Neural progenitor cell (in vitro differentiated cells): ENCODE data around the gene YEATS4. TPM values are rescaled to one million over a fixed set of nuclear protein-coding genes. Genes with fewer than 3 reads are reported as not detected.

Experiments
- DNase-seq: peaks from one replicate; pipeline ENCODE4 v3.0.0-alpha.2; 2016; ENCODE audit warnings: low spot score
- H2AFZ ChIP-seq: fragments of 200-600 bp; sonication (generic); replicated peaks from 2 replicates; pipeline ENCODE4 v1.6.1; 2016; ENCODE audit warnings: antibody characterized with exemption
- H3F3A ChIP-seq: fragments of 200-600 bp; sonication (generic); 2 replicates; pipeline ENCODE4 v1.6.1; 2016; ENCODE audit warnings: antibody characterized with exemption, low read depth
- H3K27ac ChIP-seq: fragments of 200-600 bp; sonication (generic); 2 replicates; pipeline ENCODE4 v1.5.1; 2016; ENCODE audit warnings: mild to moderate bottlenecking
- H3K27me3 ChIP-seq: fragments of 200-600 bp; sonication (generic); 2 replicates; pipeline ENCODE4 v1.6.1; 2016; ENCODE audit warnings: mild to moderate bottlenecking, moderate library complexity
- H3K36me3 ChIP-seq: fragments of 200-600 bp; sonication (generic); 2 replicates; pipeline ENCODE4 v1.5.1; 2016
- H3K4me1 ChIP-seq: fragments of 200-600 bp; sonication (generic); 2 replicates; pipeline ENCODE4 v1.6.1; 2016; ENCODE audit warnings: mixed run types
- H3K4me2 ChIP-seq: fragments of 200-600 bp; sonication (generic); 2 replicates; pipeline ENCODE4 v1.6.1; 2016
- H3K4me3 ChIP-seq: fragments of 200-600 bp; sonication (generic); 2 replicates; pipeline ENCODE4 v1.5.1; 2016
- H3K79me2 ChIP-seq: fragments of 200-600 bp; sonication (generic); 2 replicates; pipeline ENCODE4 v1.6.1; 2016; ENCODE audit warnings: low read depth
- H3K9ac ChIP-seq: fragments of 200-600 bp; sonication (generic); 2 replicates; pipeline ENCODE4 v1.6.1; 2016
- H3K9me3 ChIP-seq: fragments of 200-600 bp; sonication (generic); 2 replicates; pipeline ENCODE4 v1.5.1; 2016; ENCODE audit warnings: low read depth
- H4K20me1 ChIP-seq: fragments of 200-600 bp; sonication (generic); 2 replicates; pipeline ENCODE4 v1.6.1; 2016; ENCODE audit warnings: low read depth
- H3K27ac Mint-ChIP-seq: 3 replicates; pipeline ENCODE4 v1.8.0; 2021; ENCODE audit warnings: mixed read lengths
- H3K27me3 Mint-ChIP-seq: 2 replicates; pipeline ENCODE4 v1.8.0; 2022; ENCODE audit warnings: low read depth, mild to moderate bottlenecking, inconsistent platforms, moderate library complexity, mixed read lengths; ENCODE audit not compliant: insufficient read depth
- H3K36me3 Mint-ChIP-seq: 3 replicates; pipeline ENCODE4 v1.8.0; 2021; ENCODE audit warnings: mixed read lengths
- H3K4me1 Mint-ChIP-seq: 3 replicates; pipeline ENCODE4 v1.8.0; 2021; ENCODE audit warnings: mixed read lengths
- H3K4me3 Mint-ChIP-seq: 3 replicates; pipeline ENCODE4 v1.8.0; 2021; ENCODE audit warnings: mild to moderate bottlenecking, moderate library complexity, mixed read lengths
- H3K9me3 Mint-ChIP-seq: 3 replicates; pipeline ENCODE4 v1.8.0; 2020; ENCODE audit warnings: mixed read lengths
- EZH2 ChIP-seq: fragments of 200-600 bp; sonication (generic); IDR thresholded peaks from 2 replicates; pipeline ENCODE4 v1.6.1; 2017; ENCODE audit warnings: antibody characterized with exemption, mild to moderate bottlenecking, moderate library complexity
- EZH2phosphoT487 ChIP-seq: fragments of 200-600 bp; sonication (generic); IDR thresholded peaks from 2 replicates; pipeline ENCODE4 v1.6.1; 2017; ENCODE audit warnings: antibody characterized with exemption
- total RNA-seq: library from RNA; depleted of rRNA; stranded (reverse); fragments of >200 nt; gene quantifications from 2 replicates; pipeline ENCODE4 v1.2.3, GENCODE V29; 2015; ENCODE audit warnings: low replicate concordance
- TF ChIP-seq, protein P1 (sequence below): fragments of 200-600 bp; sonication (generic); IDR thresholded peaks from 2 replicates; pipeline ENCODE4 v1.5.1; 2017; ENCODE audit warnings: antibody characterized with exemption, mild to moderate bottlenecking

The YEATS4 gene
- total RNA-seq, 1 donor from 2014 or later, result 159 TPM

DNA sequence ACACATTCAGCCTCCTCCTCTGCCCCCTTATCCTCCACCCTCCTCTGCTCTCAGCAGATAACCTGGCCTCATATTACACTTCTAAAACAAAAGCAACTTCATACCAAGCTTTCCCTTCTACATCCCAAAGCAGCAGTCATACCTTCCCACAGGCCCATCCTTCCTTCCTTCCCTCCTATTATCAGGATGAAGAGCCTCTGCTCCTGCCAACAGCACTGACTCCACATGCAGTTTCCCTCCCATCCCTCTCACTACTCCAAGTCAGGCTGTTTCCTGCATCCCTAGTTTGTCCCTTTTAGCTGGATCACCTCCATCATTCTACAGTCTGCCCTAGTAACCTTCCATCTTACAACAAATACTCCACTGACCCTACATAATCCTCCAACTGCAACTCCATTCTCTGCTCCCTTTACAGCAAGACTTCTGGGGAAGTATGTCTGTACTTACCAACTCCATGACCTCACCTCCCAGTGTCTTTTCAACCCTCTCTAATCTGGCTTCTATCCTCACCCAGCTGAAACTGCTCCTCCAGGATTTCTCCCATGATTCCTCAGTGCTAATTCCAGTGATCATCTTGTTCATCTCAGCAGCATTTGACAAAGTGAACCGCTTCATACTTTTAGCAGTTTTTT, 4.9 kb upstream of the YEATS4 start:
- no peaks in the 10 kb centered on the region for H3K27me3 ChIP-seq
- no peak overlapping the region for H3K4me2 ChIP-seq
- no peaks in the 10 kb centered on the region for H3K36me3 ChIP-seq
- no peak overlapping the region for H3K4me3 ChIP-seq
- peak; percentile 40 for DNase-seq
- TF ChIP-seq, protein P1, sequence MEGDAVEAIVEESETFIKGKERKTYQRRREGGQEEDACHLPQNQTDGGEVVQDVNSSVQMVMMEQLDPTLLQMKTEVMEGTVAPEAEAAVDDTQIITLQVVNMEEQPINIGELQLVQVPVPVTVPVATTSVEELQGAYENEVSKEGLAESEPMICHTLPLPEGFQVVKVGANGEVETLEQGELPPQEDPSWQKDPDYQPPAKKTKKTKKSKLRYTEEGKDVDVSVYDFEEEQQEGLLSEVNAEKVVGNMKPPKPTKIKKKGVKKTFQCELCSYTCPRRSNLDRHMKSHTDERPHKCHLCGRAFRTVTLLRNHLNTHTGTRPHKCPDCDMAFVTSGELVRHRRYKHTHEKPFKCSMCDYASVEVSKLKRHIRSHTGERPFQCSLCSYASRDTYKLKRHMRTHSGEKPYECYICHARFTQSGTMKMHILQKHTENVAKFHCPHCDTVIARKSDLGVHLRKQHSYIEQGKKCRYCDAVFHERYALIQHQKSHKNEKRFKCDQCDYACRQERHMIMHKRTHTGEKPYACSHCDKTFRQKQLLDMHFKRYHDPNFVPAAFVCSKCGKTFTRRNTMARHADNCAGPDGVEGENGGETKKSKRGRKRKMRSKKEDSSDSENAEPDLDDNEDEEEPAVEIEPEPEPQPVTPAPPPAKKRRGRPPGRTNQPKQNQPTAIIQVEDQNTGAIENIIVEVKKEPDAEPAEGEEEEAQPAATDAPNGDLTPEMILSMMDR, result no peak
- TF ChIP-seq EZH2 (no peak), EZH2phosphoT487 (no peak)
- peaks cover 19% of the 10 kb centered on the region for H3F3A ChIP-seq
- no peaks in the 10 kb centered on the region for H3K9me3 ChIP-seq
- peak overlapping the region; percentile 99 for H2AFZ ChIP-seq
- Mint-ChIP-seq H3K4me1 (peaks cover 22% of the 10 kb centered on the region), H3K27me3 (peaks cover 9% of the 10 kb centered on the region), H3K36me3 (no peaks in the 10 kb centered on the region), H3K9me3 (no peaks in the 10 kb centered on the region), H3K4me3 (no peak overlapping the region), H3K27ac (no peak overlapping the region)
- no peaks in the 10 kb centered on the region for H3K79me2 ChIP-seq
- H3K27ac ChIP-seq, result no peak overlapping the region
- no peak overlapping the region for H3K9ac ChIP-seq
- no peaks in the 10 kb centered on the region for H4K20me1 ChIP-seq
- H3K4me1 ChIP-seq, result peaks cover 12% of the 10 kb centered on the region

DNA sequence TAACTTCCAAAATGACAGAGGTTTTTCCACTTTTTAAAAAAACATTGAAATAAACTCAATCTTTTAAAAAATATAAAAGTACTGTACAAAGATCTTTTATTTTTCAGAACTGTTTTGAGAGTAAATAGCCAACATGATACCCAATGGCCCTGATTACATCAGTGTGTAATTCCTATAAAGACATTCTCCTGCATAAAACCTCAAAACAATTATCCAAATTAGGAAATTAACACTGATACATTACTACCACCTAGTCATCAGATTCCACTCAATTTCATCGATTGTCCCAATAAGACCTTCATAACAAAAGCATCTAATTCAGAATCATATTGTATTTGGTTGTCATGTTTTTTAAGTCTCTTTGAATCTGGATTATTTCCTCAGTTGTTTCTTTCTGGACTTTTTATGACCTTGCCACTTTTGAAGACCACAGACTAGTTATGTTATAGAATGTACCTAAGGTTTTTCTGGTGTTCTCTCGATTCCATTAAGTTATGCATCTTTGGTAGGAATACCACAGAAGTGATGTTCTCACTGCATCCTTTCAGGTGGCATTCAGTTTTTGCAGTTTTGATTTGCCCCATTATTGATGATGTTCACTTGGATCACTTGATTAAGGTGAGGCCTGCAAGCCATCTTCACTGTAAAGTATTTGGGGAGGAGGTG, 4.0 kb upstream of the YEATS4 start:
- no peak overlapping the region for H2AFZ ChIP-seq
- no peaks in the 10 kb centered on the region for H4K20me1 ChIP-seq
- H3K79me2 ChIP-seq, result peaks cover 7% of the 10 kb centered on the region
- no peaks in the 10 kb centered on the region for H3K9me3 ChIP-seq
- H3K9ac ChIP-seq, result no peak overlapping the region
- Mint-ChIP-seq H3K27me3 (peaks cover 9% of the 10 kb centered on the region), H3K36me3 (no peaks in the 10 kb centered on the region), H3K9me3 (no peaks in the 10 kb centered on the region), H3K27ac (no peak overlapping the region), H3K4me1 (peaks cover 25% of the 10 kb centered on the region), H3K4me3 (no peak overlapping the region)
- TF ChIP-seq, protein P1, result no peak
- TF ChIP-seq EZH2phosphoT487 (no peak), EZH2 (no peak)
- peaks cover 27% of the 10 kb centered on the region for H3F3A ChIP-seq
- no peak overlapping the region for H3K4me2 ChIP-seq
- DNase-seq, result no peak
- no peak overlapping the region for H3K4me3 ChIP-seq
- no peak overlapping the region for H3K27ac ChIP-seq
- peaks cover 13% of the 10 kb centered on the region for H3K4me1 ChIP-seq
- no peaks in the 10 kb centered on the region for H3K27me3 ChIP-seq
- no peaks in the 10 kb centered on the region for H3K36me3 ChIP-seq

DNA sequence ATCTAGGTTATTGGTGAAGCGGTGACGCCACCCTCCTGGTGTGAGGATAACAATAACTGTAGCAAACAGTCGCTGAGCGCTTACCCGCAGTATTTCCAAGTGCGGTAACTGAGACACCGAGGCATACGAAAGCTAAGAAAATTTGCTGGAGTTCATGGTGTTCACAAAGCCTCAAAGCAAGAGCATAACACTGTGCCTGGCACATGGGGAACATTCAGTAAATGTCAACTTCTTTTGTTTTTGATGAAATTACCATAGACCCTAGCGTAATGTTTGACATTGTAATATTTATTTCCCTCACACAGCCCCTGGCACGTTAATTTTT, 767 bp downstream of the YEATS4 start:
- Histone ChIP-seq H3K79me2 (peaks cover 54% of the 10 kb centered on the region), H3F3A (peaks cover 19% of the 10 kb centered on the region), H3K4me3 (peak overlapping the region; percentile 71), H3K27me3 (no peaks in the 10 kb centered on the region), H3K27ac (peak overlapping the region; percentile 98), H3K36me3 (peaks cover 17% of the 10 kb centered on the region), H4K20me1 (no peaks in the 10 kb centered on the region), H3K4me1 (peaks cover 9% of the 10 kb centered on the region), H3K4me2 (peak overlapping the region; percentile 76), H2AFZ (peak overlapping the region; percentile 81), H3K9ac (peak overlapping the region; percentile 70), H3K9me3 (no peaks in the 10 kb centered on the region)
- H3K36me3 Mint-ChIP-seq, result peaks cover 10% of the 10 kb centered on the region
- H3K27me3 Mint-ChIP-seq, result peaks cover 9% of the 10 kb centered on the region
- H3K27ac Mint-ChIP-seq, result peak overlapping the region; percentile 97
- H3K9me3 Mint-ChIP-seq, result no peaks in the 10 kb centered on the region
- peaks cover 21% of the 10 kb centered on the region for H3K4me1 Mint-ChIP-seq
- TF ChIP-seq, protein P1, result no peak
- no peak for TF ChIP-seq EZH2
- no peak for TF ChIP-seq EZH2phosphoT487
- peak overlapping the region; percentile 94 for H3K4me3 Mint-ChIP-seq
- no peak for DNase-seq
